NCI-H128 (cell line): ENCODE results near the gene AVPI1.
A peak's percentile ranks its signal among the peaks of the same experiment; 100 is the strongest.
"Not testable (repeated sequence)": the region's sequence is repeated elsewhere in the genome, so short reads cannot be mapped to it uniquely, and the experiment has no call there.

Experiments used
- DNase-seq: peaks from one replicate; lab custom pipeline; 2025; ENCODE audit not compliant: unreplicated experiment; lab: John Stamatoyannopoulos, UW

AVPI1 gene

DNA sequence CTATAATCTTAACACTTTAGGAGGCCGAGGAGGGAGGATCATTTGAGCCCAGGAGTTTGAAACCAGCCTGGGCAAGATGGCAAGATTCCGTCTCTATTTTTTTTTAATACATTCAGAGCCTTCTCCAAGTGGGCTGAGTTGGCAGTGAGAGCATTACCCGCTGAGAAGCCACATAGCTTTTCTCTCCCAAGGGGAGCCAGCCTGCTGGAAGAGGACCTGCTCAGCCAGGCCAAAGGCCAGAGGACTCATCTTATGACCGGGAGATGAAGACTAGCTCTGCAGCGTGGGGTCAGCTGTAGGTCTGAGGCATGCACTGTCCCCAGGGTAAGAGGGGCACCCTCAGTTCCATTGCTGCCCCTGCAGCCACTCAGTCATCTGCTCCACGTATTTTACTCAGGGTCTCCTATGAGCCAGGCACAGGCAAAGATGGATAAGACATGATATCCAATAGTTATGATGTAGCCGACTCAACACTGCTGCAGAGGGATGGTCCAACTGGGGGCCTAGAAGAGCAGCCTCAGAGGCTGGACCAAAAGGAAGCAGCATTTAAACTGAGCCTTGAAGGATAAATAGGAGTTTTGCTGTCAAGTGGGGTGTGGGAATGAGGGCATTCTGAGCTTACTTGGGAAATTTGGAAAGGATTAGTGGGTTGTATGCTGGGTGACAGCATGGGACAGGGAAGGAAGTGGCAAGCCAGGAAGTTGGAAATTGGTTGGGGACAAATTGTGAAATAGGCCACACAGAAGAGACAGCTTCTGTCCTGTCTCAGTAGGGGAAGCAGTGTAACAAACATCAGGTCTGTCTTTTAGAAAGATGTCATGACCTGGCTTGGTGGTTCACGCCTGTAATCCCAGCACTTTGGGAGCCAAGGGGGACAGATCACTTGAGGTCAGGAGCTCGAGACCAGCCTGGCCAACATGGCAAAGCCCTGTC is 24.9 kb upstream of the AVPI1 start:
- DNase-seq = no peak

DNA sequence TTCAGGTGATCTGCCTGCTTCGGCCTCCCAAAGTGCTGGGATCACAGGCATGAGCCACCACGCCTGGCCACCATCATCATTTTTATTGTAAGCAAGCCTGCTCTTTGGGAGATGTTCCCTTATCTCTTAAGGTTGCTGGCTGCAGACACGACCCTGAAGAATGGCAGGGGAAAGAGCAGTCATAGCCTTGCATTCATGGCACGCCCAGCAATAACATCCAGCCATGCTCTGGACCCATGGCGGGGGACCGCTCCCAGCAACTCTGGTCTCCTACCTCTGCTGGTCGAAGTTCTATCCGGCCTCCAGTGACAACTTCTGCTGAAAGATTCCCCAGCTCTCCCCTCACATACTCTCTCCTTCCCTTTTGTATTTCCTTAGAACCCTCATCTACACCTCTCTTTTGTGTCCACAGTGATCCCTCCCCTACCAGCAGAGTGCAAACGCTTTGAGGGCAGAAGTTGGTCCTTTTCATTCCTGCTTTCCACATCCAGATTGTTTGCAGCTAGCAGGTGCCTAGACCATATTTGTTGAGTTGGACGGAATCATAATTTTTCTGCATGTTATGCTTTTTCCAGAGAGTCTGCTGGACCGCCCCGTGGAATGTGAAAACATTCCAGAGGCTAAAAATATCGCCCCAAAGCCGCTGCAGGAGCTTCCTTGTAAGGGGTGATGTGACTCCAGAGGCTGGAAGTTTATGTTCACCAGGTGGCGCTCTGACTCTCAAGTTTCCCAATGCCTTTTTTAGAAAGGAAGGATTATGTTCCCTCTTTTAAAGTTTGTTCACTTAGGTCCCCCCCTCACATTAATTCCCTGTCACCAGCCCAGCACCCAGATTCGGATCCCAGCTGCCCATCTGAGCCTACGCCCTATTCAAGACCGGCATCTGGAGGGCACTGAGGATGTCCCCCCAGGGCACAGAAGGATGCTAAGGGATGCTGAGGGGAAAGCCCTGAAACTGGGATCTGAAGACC is 22.2 kb upstream of the AVPI1 start:
- no peak for DNase-seq

DNA sequence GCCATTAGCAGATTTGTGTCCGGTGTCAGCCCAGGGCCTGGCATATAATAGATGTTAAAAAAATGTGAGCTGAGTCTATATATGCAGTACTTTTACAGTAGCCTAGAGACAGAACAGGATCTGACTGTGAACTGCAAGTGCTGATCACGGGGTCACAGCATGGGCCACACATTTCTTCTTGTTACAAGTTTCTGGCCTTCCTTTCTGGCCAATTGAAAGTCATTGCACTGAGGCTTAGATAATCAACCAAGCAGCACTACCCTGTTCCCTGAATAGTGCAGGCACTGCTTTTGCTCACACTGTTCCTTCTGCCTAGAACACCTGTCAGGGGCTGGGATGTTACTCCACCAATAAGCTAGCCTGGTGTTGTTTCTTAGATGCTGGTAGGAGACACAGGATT is 21.1 kb upstream of the AVPI1 start:
- no peak for DNase-seq

DNA sequence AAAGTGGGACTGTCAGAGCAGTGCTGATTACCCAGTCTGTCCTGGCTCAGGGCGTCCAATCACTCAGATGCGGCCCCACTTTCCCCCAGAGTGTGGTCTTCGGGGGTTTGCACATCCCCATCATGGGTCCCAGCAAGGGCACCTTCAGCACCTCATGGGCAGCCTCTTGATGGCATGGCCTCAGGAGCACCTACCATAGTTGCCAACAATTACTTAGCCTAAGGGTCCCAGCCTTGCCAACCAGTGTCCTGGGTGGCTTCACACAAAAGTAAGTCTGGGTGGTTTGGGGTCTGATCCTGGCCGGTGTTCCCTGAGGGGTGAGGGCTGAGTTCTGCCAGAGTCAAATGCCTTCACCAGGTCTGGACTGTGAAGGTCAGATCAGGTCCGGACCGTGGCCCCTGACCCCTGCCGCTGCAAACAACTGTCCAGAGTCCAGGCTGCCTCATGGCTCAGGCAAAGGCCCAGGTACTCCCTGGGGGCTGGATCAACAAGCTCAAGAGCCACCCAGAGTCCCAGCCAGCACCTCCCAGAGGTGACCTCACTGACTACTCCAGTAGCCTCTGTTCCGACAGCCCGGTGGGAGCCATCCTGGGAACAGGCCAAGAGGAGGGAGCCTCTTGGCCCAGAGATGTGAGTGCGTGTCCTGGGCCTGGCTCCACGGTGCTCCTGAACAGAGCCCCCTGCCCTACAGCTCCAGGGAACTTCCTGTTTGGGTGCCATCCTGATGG is 20.3 kb upstream of the AVPI1 start:
- DNase-seq = no peak

DNA sequence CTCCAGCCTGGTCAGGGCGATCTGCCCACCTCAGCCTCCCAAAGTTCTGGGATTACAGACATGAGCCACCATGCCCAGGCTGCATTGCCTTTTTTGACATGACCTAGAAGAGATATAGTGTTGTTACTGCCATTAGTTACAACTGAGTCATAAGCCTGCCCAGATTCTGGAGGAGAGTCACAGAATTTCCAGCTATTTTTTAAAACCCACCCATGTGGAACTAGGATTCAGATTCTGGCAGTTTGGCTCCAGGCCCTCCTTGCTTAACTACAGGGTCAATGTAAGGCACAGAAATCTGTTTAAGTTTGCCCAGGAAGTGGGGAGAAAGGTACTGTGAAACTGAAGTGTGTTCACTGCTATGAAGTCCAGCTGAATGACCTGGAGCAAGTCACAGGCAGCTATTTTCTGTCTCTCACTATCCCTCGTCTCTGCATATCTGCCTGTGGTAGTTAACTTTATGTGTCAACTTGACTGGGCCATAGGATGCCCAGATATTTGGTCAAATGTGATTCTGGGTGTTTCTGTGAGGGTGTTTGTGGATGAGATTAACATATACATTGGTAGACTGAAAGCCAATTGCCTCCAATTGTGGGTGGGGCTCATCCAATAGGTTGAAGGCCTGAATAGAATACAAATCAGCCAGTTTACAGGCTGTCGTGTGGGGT is 18.1 kb upstream of the AVPI1 start:
- no peak for DNase-seq

DNA sequence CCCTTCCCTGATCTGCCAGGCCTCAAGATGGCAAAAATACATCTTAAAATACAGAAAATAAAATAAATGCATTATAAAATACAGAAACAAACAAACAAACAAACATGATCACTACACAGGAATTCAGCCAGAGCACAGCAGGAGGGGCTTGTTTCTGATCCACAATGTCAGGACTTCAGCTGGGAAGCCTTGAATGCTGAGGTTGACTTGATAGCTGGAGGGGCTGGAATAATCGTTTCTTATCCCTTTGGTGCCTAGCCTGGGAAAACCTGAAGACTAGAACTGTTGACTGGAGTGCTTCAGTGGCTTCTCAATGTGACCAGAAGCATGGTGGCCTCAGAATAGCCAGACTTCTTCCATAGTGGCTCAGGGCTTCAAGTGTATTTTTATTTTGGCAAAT is 17.3 kb upstream of the AVPI1 start:
- no peak for DNase-seq

DNA sequence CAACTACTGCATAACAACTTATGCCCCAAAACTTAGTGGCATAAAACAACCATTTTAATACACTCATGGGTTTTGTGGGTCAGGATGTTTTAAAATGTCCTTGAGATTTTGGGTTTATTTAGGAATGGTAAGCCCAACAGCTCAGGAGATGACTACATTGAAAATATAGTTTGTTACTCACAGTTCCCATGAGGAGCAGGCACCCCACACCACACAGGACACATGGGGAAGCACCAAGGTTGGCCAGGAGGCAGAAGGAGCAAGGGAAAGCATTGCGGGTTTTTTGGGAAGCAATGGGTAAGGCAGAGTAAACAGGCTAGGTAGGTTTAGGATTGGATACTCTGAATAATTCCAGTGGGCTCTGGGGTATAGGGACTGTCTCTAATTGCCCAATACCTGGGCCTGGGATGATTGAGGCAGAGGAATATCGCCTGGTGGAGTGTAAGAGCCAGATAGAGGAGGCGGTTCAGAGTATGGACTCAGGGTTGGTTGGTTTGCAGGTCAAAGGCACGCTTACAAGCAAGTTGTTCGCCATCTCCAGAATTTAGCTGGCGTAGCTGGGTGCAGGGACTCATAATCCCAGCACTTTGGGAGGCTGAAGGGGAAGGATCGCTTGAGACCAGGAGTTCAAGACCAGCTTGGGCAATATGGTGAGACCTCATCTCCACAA is 16.5 kb upstream of the AVPI1 start:
- DNase-seq = no peak

DNA sequence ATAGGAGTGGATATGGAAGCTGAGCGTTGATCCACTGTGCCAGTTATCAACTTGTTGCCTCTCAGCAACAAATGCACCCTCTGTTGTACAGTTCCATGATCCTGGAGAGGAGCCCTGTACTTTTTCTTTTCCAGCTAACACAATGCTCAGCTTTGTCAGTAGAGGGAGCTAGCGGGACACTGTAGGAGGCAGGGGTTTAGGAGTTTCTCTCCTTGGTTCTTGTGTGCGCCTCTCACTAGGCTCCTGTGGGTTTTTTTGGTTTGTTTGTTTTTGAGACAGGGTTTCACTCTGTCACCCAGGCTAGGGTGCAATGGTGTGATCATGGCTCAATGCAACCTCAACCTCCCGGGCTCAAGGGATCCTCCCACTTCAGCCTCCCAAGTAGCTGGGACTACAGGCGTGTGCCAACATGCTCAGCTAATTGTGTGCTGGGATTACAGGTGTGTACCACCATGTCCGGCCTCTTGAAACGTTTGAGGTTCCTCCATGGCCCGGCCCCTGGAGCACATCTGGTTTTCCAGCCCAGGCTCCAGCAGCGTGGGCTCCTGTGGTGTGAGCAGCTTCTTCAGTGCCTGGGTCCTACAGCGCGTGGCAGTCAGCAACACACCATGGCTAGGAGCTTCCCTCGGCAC is 14.5 kb upstream of the AVPI1 start:
- DNase-seq = peak; percentile 7

DNA sequence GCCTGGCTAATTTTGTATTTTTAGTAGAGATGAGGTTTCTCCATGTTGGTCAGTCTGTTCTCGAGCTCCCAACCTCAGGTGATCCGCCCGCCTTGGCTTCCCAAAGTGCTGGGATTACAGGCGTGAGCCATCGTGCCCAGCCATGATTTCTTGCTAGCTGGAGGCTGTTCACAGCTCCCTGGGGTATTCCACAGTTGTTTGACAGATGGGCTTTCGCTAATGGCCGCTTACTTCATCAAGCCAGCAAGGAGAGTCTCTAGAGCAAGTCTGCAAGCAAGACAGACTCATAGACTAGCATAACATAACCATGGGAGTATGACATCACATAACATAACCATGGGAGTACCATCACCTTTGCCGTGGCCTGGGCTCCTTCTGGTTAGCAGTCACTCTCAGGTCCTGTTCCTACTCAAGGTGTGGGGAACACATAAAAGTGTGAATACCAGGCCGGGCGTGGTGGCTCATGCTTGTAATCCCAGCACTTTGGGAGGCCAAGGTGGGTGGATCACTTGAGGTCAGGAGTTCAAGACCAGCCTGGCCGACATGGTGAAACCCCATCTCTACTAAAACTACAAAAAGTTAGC is 11.1 kb upstream of the AVPI1 start:
- DNase-seq = not testable (repeated sequence)

DNA sequence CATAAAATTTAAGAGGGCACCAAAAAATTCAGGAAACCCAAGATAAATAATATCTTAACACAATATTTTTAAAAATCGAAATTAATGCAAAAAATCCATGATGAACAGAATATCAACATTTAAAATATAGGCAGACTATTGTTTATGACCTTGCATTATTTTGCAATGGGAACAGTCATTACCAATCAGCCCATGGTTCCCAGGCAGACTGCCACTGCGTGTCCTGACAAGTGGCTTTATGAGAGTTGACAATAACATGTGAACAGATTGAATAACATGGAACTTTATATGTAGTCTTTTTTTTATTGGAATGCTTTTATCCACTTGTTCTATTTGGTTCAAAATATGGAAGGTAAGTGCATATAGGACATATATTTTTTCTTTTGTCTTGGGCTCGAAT is 3.1 kb upstream of the AVPI1 start:
- no peak for DNase-seq

DNA sequence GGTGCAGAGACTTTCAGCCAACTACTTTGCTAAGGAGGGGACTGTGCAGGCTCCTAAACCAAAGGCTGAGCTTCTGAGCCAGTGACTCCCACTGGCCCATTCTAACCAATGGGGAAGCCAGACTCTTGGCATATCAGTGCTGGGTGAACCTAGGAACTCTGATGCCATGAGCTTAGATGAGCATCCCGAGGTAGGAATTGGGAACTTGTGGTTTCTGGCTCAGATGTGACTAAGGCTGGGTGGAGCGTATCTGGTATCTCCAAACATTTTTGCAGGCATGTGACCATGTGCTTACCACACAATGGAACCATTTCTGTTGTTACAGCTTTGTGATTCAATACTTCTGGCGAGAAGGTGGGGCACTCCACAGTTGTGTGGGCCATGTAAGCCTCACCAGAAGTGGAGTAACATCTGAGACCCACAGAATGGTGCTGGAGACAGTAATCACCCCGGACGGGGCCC is 2.5 kb upstream of the AVPI1 start:
- DNase-seq = no peak

DNA sequence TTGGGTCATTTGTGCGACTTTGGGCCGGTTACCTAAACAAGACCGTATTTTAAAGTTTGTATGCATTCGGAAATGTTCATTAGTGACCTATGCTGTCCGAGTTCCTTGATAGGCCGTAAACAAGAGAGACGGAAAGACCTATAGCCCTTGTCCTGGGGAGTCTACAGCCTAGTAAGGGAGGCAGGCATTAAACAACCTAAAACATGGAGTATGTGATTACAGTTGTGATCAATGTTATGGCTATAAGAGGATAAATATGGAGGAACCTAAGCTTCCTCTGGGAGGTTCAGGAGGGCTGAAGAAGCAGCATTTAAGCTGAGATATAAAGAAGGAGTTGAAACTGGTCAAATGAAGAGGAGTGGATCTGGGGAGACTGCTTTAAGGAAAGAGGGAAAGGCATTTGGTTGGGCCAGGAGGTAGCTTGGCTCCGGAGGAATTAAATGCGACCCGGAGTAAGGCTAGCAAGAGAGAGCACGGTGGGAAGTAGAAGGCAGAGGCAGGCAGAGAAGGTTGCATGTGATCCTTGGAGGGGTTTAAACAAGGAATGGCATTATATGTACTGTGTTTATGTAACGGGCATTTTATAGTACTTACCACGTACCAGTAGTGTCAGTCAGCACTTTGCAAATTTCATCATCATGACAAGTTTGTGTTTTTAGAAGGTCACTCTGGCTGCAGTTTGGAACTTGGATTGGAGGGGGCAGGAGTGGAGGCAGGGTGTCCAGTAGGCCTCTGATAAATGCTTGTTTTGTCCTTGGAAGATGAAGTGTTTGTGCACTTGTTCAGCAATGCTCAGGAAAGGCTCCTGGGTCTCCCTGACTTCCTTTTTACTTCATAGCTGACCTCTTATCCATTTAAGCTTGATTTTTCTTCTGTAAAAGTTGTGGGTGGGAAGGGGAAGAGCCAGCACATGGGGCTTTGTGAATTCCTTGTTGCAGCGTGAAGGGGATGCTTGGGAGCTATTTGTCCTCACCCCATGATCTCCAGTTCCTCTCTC is 1.0 kb upstream of the AVPI1 start:
- no peak for DNase-seq

DNA sequence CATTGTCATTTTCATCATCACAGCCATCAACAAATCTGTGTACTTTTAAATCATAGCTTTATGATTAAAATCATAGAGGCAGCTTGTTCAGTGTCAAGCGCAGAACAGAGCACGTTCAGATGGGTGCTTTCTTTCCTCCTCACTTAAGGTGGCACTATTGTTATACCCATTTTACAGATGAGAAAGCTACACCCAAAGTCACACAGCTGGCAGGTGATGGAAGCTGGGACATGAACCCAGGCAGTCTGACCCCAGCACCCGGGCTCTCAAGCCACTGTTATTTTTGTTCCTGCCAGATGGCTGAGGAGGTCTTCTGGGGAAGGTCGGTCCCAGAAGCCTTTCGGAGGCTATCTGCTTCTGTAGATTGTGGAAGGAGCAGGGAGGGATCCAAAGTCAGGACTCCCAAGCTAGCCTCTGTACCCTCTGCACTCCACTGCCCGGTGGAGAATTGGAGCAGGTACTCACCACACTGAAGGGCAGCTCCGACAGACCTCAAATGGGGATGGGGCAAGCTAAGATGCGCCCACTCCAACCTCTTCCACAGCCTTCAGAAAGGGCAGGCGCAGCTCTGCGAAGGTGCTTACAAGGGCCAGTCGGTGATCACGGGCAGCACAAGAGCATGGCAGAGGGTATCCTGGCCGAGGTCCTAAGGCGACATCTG is 610 bp downstream of the AVPI1 start:
- no peak for DNase-seq

DNA sequence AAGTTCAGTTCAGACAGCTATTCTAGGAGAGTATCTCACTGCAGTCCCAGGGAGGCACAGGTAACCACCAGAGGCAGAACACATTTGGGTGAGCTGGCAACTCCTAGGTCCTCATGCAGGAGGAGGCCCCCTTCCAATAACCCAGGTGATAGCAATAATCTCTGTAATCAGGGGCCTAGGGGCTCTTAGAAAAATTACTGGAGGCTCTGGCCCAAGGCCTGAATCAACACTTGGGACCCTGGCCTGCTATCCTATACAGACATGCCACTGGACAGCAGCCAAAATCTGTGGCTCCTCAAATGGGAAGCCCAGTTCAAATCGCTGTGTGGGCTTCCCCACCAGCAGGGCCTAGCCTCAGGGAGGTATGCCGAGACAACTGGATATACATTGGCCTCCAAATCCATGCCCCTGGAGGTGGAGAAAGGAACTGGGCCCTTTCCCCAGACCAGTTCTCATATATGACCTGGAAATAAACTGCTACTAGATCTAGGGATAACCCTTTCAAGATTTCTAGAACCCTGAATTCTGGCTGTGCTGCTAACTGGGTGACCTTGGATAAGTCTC is 1.6 kb downstream of the AVPI1 start:
- DNase-seq = no peak

DNA sequence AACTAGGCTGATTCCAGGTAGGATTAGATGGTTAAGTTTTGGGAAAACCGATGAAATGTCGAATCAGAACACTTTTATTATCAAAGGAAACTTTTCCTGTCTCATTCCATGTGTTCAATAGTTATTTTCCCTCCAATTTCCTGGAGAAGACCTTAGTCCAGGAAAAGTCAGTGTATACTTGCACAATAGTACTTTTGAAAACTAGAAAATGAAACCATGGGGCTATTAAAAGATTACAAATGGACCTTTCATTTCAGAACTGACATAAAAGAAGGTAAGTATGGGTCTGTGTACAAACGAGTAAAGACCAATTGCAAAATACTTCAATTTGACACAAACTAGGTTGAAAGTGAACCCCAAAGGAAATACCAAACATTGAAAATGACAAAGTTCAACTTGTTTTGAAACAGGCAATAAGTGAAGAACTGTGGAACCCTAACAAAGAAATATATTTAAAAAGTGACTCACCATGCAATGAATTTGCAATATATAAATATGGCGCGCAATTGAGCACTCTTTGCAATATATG is 2.1 kb downstream of the AVPI1 start:
- no peak for DNase-seq

DNA sequence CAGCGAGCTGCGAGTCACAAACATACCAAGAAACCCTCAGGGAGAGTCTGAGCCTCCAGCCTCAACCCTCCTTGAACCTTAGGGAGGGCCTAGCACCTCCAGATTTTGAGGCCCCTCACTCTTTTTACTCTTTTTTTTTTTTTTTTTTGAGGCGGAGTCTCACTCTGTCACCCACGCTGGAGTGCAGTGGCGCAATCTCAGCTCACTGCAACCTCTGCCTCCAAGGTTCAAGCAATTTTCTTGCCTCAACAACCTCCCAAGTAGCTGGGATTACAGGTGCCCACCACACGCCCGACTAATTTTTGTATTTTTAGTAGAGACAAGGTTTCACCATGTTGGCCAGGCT is 2.7 kb downstream of the AVPI1 start:
- DNase-seq = not testable (repeated sequence)
